22Rv1 (cell line): Measurements from ENCODE around the gene CALHM5.

Experiments used
- H3K27ac ChIP-seq: fragments of 450-650 bp; 2 replicates; pipeline ENCODE4 v1.5.1; 2017
- CTCF ChIP-seq: fragments of 450-650 bp; IDR thresholded peaks from 2 replicates; pipeline ENCODE4 v1.5.1; 2017; ENCODE audit warnings: mild to moderate bottlenecking
- ZFX ChIP-seq: fragments of 450-650 bp; IDR thresholded peaks from 2 replicates; pipeline ENCODE4 v1.6.1; 2017; ENCODE audit warnings: antibody characterized with exemption, borderline replicate concordance

CALHM5 gene

GRCh38 chr6:116561377-116562018 lies 50.1 kb downstream of the CALHM5 start:
- TF ChIP-seq CTCF (peak; percentile 93), ZFX (no peak)
- H3K27ac ChIP-seq = no peak overlapping the region

GRCh38 chr6:116562019-116562403 lies 50.6 kb downstream of the CALHM5 start:
- TF ChIP-seq ZFX = no peak
- TF ChIP-seq CTCF = no peak
- no peak overlapping the region for H3K27ac ChIP-seq

- no peak overlapping the region for H3K27ac ChIP-seq
Observed at GRCh38 chr6:116562614-116563013, 51.2 kb downstream of the CALHM5 start.

GRCh38 chr6:116563830-116564229 lies 52.4 kb downstream of the CALHM5 start:
- no peak overlapping the region for H3K27ac ChIP-seq
- TF ChIP-seq CTCF (no peak), ZFX (no peak)

More at GRCh38 chr6:116562614-116563013, 51.2 kb downstream of the CALHM5 start:
- no peak for TF ChIP-seq ZFX
- TF ChIP-seq CTCF = no peak

- no peak for TF ChIP-seq ZFX
- TF ChIP-seq CTCF = no peak
- no peak overlapping the region for H3K27ac ChIP-seq
Observed at GRCh38 chr6:116564311-116564710, 52.9 kb downstream of the CALHM5 start.

- no peak for TF ChIP-seq ZFX
- TF ChIP-seq CTCF = no peak
- H3K27ac ChIP-seq = no peak overlapping the region
Observed at GRCh38 chr6:116564921-116565872, 53.8 kb downstream of the CALHM5 start.

GRCh38 chr6:116568111-116568510 lies 56.7 kb downstream of the CALHM5 start:
- H3K27ac ChIP-seq = no peak overlapping the region
- TF ChIP-seq ZFX = no peak
- no peak for TF ChIP-seq CTCF
